MM.1S (cell line): ENCODE results near the gene ASCC3.

Experiments
- EZH2 ChIP-seq: fragments of 300-600 bp; sonication (generic); optimal IDR thresholded peaks from 2 replicates; pipeline ENCODE3; 2017; ENCODE audit warnings: low read depth, mild to moderate bottlenecking, antibody characterized with exemption, low read length, mixed read lengths
- EZH2phosphoT487 ChIP-seq: fragments of 300-600 bp; sonication (generic); IDR thresholded peaks from 2 replicates; pipeline ENCODE4 v1.6.1; 2018; ENCODE audit warnings: antibody characterized with exemption, low read length
- TF ChIP-seq, protein P1 (sequence below): fragments of 300-600 bp; sonication (generic); IDR thresholded peaks from 2 replicates; pipeline ENCODE4 v1.5.1; 2016; ENCODE audit warnings: antibody characterized with exemption, low read length, mixed read lengths

DNA sequence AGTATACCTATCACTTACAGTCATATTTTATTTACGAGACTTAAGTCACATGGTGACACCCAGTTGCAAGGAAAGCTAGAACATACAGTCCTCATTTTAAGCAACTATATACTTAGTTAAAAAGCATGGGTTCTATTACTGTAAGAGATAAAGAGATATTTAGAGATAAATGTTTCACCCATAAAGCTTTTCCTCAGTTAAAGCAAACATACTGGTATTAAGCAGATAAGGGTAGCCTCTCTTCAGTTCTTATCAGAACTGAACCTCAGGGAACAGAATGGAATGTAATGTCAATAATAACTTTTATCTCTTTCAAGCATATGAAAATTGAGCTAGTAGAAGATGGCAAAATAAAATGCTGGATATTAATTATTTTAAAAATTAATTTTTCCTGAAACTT is 9.9 kb upstream of the ASCC3 start:
- TF ChIP-seq EZH2phosphoT487 (no peak), EZH2 (no peak)
- TF ChIP-seq, protein P1, sequence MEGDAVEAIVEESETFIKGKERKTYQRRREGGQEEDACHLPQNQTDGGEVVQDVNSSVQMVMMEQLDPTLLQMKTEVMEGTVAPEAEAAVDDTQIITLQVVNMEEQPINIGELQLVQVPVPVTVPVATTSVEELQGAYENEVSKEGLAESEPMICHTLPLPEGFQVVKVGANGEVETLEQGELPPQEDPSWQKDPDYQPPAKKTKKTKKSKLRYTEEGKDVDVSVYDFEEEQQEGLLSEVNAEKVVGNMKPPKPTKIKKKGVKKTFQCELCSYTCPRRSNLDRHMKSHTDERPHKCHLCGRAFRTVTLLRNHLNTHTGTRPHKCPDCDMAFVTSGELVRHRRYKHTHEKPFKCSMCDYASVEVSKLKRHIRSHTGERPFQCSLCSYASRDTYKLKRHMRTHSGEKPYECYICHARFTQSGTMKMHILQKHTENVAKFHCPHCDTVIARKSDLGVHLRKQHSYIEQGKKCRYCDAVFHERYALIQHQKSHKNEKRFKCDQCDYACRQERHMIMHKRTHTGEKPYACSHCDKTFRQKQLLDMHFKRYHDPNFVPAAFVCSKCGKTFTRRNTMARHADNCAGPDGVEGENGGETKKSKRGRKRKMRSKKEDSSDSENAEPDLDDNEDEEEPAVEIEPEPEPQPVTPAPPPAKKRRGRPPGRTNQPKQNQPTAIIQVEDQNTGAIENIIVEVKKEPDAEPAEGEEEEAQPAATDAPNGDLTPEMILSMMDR: no peak
